RWPE1 (cell line): ENCODE results near the gene STK17B.
A peak's percentile ranks its signal among the peaks of the same experiment; 100 is the strongest.

Experiments used
- CTCF ChIA-PET: fragments of 350-600 bp; sonication (Branson Sonifier 250); formaldehyde crosslinking; extraction: SDS; loops from one replicate; lab custom pipeline; 2021; lab: Yijun Ruan, JAX
- POLR2A ChIA-PET: fragments of 400-600 bp; formaldehyde crosslinking; extraction: SDS; loops from one replicate; lab custom pipeline; 2020; ENCODE audit warnings: antibody characterized with exemption; ENCODE audit not compliant: low non-redundant PET; lab: Yijun Ruan, JAX
- DNase-seq: peaks from one replicate; pipeline ENCODE4 v3.0.0; 2012; ENCODE audit warnings: low spot score
- H3K27ac ChIP-seq: fragments of 450-650 bp; 2 replicates; pipeline ENCODE4 v1.5.1; 2017
- TF ChIP-seq, protein P1 (sequence below): fragments of 450-650 bp; conservative IDR thresholded peaks from 2 replicates; pipeline ENCODE4 v1.5.1; 2017; ENCODE audit warnings: low read depth, mild to moderate bottlenecking

The STK17B gene

DNA sequence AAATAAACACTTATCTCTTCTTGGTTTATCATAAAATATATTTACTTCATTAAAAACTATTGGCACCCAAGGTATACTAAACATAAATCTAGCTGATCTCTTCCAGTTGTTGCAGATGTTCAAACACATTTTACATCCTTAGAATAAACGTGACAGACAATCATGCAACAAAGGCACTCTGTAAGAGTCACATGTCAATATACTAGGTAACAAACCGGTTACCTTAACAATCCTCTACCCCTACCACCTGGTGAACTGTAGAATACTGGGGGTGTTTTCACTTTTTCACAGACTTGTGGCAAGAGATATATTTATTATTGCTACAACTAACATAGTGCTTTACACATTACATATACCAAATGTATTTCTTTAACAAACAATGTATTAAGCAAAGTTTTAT lies 15.8 kb downstream of the STK17B start:
- CTCF ChIA-PET = interaction anchor here (0.6 kb wide), 2 partner anchors 9 to 900 kb away, joined by 3 to 5 read pairs; no protein-coding TSS in a partner anchor
- POLR2A ChIA-PET = no interaction called here
- no peak for DNase-seq
- TF ChIP-seq, protein P1, sequence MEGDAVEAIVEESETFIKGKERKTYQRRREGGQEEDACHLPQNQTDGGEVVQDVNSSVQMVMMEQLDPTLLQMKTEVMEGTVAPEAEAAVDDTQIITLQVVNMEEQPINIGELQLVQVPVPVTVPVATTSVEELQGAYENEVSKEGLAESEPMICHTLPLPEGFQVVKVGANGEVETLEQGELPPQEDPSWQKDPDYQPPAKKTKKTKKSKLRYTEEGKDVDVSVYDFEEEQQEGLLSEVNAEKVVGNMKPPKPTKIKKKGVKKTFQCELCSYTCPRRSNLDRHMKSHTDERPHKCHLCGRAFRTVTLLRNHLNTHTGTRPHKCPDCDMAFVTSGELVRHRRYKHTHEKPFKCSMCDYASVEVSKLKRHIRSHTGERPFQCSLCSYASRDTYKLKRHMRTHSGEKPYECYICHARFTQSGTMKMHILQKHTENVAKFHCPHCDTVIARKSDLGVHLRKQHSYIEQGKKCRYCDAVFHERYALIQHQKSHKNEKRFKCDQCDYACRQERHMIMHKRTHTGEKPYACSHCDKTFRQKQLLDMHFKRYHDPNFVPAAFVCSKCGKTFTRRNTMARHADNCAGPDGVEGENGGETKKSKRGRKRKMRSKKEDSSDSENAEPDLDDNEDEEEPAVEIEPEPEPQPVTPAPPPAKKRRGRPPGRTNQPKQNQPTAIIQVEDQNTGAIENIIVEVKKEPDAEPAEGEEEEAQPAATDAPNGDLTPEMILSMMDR = no peak
- H3K27ac ChIP-seq = no peak overlapping the region

DNA sequence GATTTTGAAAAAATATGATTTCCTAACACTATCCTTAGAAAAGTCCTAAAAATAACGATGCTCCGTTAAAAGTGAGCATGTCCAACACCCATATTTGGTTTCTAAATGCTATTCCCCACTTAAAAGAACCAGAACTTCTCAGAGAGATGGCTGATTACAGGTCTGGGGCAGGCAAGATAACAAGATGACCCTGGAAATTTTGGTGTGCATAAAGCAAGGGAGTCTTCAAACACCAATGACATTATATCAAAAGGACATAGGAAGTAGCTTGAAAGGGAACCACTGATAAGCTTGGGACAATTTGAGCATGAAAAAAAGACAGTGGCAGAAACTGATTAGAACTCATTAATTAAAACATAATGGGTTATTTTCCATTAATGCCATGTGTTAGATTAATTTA lies 17.9 kb downstream of the STK17B start:
- TF ChIP-seq, protein P1 = no peak
- ChIA-PET POLR2A (no interaction called here), CTCF (interaction anchor here (0.6 kb wide), 1 partner anchor 1358 kb away, joined by 3 read pairs; no protein-coding TSS in a partner anchor)
- H3K27ac ChIP-seq = no peak overlapping the region
- no peak for DNase-seq

DNA sequence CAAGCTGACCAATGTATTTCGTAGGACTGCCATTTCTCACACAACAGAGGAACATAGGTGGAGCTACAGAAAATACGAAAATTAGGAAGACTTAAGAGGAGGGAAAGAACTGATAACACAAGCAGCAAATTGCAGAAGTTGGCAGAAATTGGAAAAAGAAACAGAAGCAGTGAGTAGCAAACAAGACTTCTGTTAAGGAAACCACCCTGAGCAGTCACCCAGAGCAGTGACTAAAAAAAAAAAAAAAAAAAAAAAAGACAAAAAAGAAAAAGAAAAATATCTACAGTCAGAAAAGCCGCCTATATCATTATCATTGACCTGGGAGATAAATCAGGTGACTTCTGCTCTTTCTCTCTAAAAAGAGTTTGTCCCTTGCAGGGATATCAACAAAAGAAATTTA lies 21.4 kb downstream of the STK17B start:
- H3K27ac ChIP-seq = no peak overlapping the region
- DNase-seq = no peak
- ChIA-PET POLR2A (no interaction called here), CTCF (interaction anchor here (0.6 kb wide), 1 partner anchor 81 kb away, joined by 3 read pairs; the partner anchor contains the start of gene DNAH7)
- TF ChIP-seq, protein P1 = no peak

DNA sequence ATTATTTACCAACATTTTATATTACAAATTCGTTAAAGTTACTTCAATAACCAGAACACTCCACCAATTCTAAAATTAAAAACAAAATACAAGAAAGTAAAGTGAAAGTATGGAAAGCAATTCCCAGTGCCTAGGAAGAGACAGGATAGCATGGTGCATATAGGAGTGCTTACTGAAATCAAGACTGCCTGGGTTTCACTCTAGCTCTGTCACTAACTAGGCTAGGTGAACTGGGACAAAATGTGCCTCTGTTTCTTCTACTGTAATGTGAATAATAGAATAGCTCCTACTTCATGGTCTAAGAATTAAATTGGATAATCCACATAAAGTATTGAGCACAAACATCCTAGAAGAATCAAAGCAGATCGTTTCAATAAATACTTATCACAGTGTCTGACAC lies 22.6 kb downstream of the STK17B start:
- no peak overlapping the region for H3K27ac ChIP-seq
- DNase-seq = no peak
- TF ChIP-seq, protein P1 = no peak
- ChIA-PET CTCF (no interaction called here), POLR2A (no interaction called here)

DNA sequence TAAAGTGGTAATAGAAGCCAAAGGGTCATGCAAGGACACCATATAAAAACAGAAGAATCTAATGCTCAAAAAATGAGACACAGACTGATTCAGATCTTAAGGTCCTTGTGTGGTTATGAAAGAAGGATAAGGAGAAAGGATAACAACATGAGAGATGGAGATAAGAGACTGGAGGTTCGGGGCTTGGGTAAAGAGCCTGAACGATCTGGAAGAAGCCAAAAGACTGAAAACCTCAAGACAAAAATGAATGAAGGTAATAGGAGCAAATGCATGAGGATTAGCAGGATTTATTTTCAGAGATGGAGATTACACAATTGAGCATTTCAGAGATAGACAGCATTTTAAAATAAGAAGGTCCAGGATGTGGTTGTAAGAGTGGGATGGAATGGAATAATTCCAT lies 26.1 kb downstream of the STK17B start:
- TF ChIP-seq, protein P1 = no peak
- ChIA-PET POLR2A (no interaction called here), CTCF (no interaction called here)
- DNase-seq = no peak
- H3K27ac ChIP-seq = no peak overlapping the region

DNA sequence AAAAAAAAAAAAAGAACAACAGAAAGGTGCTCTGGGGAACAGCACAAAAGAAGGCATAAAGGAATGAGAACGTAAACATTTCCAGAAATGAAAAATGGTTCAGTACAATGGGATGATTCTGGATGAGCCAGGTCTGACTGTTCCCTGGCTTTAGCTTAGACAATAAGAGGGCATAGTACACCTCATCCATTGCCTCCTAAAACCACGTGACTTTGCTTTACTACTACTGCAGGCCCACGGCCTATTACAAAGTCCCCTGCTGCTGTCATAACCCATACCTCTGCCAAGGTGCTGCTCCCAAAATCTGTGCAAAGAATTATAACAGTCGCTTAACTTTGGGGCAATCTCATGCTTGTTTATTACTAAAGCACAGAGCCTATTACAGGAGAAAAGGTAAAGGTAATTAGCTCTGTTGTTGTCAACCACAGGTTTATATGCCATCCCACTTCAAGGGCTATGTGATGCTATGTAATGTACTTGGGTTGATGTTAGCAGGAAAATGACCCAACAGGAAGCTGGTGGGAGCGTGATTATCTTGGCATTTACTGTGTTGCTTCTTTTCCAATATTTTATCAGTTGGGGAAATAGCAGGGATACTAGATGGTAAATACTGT lies 26.8 kb downstream of the STK17B start:
- CTCF ChIA-PET = interaction anchor here (0.6 kb wide), 1 partner anchor 17 kb away, joined by 4 read pairs; no protein-coding TSS in a partner anchor
- H3K27ac ChIP-seq = peak overlapping the region; percentile 29; the same call in 1 of the 2 replicates
- DNase-seq = no peak
- POLR2A ChIA-PET = no interaction called here
- TF ChIP-seq, protein P1 = no peak
